22Rv1 (cell line): Measurements from ENCODE around the gene PALLD.

Experiments
- ZFX ChIP-seq: fragments of 450-650 bp; IDR thresholded peaks from 2 replicates; pipeline ENCODE4 v1.6.1; 2017; ENCODE audit warnings: antibody characterized with exemption, borderline replicate concordance
- TF ChIP-seq, protein P1 (sequence below): fragments of 450-650 bp; IDR thresholded peaks from 2 replicates; pipeline ENCODE4 v1.5.1; 2017; ENCODE audit warnings: mild to moderate bottlenecking

DNA sequence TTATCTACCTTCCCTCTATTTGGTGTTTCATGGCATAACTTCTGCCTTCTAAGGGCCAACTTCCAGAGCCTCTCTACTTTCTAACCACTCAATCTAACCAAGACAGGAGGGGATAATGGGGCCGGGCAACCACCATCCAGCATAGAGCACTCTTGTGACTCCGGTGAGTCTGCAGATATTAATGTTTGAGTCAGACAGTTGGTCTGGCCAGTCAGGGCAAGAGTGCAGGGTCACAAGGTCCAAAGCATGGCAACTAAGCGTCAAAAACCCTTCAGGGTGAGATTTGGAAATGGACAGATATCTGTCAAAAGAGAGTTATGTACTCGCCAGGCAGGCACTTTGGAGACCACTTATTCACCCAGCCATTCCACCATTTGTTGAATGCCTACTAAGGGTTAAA lies 105.0 kb downstream of the PALLD start:
- TF ChIP-seq, protein P1, sequence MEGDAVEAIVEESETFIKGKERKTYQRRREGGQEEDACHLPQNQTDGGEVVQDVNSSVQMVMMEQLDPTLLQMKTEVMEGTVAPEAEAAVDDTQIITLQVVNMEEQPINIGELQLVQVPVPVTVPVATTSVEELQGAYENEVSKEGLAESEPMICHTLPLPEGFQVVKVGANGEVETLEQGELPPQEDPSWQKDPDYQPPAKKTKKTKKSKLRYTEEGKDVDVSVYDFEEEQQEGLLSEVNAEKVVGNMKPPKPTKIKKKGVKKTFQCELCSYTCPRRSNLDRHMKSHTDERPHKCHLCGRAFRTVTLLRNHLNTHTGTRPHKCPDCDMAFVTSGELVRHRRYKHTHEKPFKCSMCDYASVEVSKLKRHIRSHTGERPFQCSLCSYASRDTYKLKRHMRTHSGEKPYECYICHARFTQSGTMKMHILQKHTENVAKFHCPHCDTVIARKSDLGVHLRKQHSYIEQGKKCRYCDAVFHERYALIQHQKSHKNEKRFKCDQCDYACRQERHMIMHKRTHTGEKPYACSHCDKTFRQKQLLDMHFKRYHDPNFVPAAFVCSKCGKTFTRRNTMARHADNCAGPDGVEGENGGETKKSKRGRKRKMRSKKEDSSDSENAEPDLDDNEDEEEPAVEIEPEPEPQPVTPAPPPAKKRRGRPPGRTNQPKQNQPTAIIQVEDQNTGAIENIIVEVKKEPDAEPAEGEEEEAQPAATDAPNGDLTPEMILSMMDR = no peak
- TF ChIP-seq ZFX = no peak
